ENCODE measurements around the gene MICB. TPM values are rescaled to one million over a fixed set of nuclear protein-coding genes. Genes with fewer than 3 reads are reported as not detected.

The MICB gene
- total and polyA plus RNA-seq, 4 donors, result 0.19 to 4.9 (median 1.2) TPM

GRCh38 chr6:31479151-31479932 lies 18.6 kb upstream of the MICB start:
- Histone ChIP-seq H3K4me3 (ENCODE audit: low read depth in 1 of 3, low read length in 3 of 3) (no peak overlapping the region), H3K9ac (ENCODE audit: low read depth in 1 of 2, low read length in 2 of 2) (no peak overlapping the region), H3K4me1 (ENCODE audit: control insufficient read depth in 4 of 4, insufficient read depth in 4 of 4, low read length in 3 of 4) (no peaks in the 10 kb centered on the region), H3K9me3 (ENCODE audit: control insufficient read depth in 4 of 4, low read length in 3 of 4) (no peaks in the 10 kb centered on the region), H3K27ac (ENCODE audit: low read depth in 1 of 2, low read length in 2 of 2) (no peak overlapping the region), H3K27me3 (ENCODE audit: control insufficient read depth in 4 of 4, insufficient read depth in 4 of 4, low read length in 3 of 4) (no peaks in the 10 kb centered on the region), H3K36me3 (ENCODE audit: control insufficient read depth in 4 of 4, insufficient read depth in 3 of 4, low read depth in 1 of 4, low read length in 3 of 4) (no peaks in the 10 kb centered on the region)
- TF ChIP-seq GABPA (IDR thresholded peaks at IDR 0.05 in 1 of 2, conservative IDR thresholded peaks at IDR 0.05 in 1 of 2), result no peak
- TF ChIP-seq TAF1 (conservative IDR thresholded peaks at IDR 0.05), result no peak
- no peak for TF ChIP-seq FOXA2 (IDR thresholded peaks at IDR 0.05)
- TF ChIP-seq RXRA (IDR thresholded peaks at IDR 0.05), result no peak
- TF ChIP-seq ZBTB33 (IDR thresholded peaks at IDR 0.05), result no peak
- TF ChIP-seq RAD21 (IDR thresholded peaks at IDR 0.05), result no peak
- TF ChIP-seq REST (IDR thresholded peaks at IDR 0.05), result no peak
- WGBS, result 90% methylated on average over 5 of the region's 5 CpGs
- DNase-seq (ENCODE audit: low spot score), result no peak

GRCh38 chr6:31479933-31480535 lies 17.9 kb upstream of the MICB start:
- WGBS, result 57% methylated on average over 3 of the region's 3 CpGs
- no peak overlapping the region for H3K9ac ChIP-seq (ENCODE audit: low read depth in 1 of 2, low read length in 2 of 2)
- H3K36me3 ChIP-seq (ENCODE audit: control insufficient read depth in 4 of 4, insufficient read depth in 3 of 4, low read depth in 1 of 4, low read length in 3 of 4), result no peaks in the 10 kb centered on the region
- no peak overlapping the region for H3K27ac ChIP-seq (ENCODE audit: low read depth in 1 of 2, low read length in 2 of 2)
- DNase-seq (ENCODE audit: low spot score), result no peak
- H3K4me1 ChIP-seq (ENCODE audit: control insufficient read depth in 4 of 4, insufficient read depth in 4 of 4, low read length in 3 of 4), result no peaks in the 10 kb centered on the region
- no peak overlapping the region for H3K4me3 ChIP-seq (ENCODE audit: low read depth in 1 of 3, low read length in 3 of 3)
- no peaks in the 10 kb centered on the region for H3K9me3 ChIP-seq (ENCODE audit: control insufficient read depth in 4 of 4, low read length in 3 of 4)
- no peaks in the 10 kb centered on the region for H3K27me3 ChIP-seq (ENCODE audit: control insufficient read depth in 4 of 4, insufficient read depth in 4 of 4, low read length in 3 of 4)
- no peak for TF ChIP-seq RXRA (IDR thresholded peaks at IDR 0.05)
- no peak for TF ChIP-seq ZBTB33 (IDR thresholded peaks at IDR 0.05)
- TF ChIP-seq ATF3 (IDR thresholded peaks at IDR 0.05), result no peak
- no peak for TF ChIP-seq JUND (IDR thresholded peaks at IDR 0.05)
- TF ChIP-seq, protein P1, sequence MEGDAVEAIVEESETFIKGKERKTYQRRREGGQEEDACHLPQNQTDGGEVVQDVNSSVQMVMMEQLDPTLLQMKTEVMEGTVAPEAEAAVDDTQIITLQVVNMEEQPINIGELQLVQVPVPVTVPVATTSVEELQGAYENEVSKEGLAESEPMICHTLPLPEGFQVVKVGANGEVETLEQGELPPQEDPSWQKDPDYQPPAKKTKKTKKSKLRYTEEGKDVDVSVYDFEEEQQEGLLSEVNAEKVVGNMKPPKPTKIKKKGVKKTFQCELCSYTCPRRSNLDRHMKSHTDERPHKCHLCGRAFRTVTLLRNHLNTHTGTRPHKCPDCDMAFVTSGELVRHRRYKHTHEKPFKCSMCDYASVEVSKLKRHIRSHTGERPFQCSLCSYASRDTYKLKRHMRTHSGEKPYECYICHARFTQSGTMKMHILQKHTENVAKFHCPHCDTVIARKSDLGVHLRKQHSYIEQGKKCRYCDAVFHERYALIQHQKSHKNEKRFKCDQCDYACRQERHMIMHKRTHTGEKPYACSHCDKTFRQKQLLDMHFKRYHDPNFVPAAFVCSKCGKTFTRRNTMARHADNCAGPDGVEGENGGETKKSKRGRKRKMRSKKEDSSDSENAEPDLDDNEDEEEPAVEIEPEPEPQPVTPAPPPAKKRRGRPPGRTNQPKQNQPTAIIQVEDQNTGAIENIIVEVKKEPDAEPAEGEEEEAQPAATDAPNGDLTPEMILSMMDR (IDR thresholded peaks at IDR 0.05; ENCODE audit: low read depth, low read length, missing input control), result no peak
- TF ChIP-seq GABPA (IDR thresholded peaks at IDR 0.05 in 1 of 2, conservative IDR thresholded peaks at IDR 0.05 in 1 of 2), result no peak
- no peak for TF ChIP-seq FOXA2 (IDR thresholded peaks at IDR 0.05)
- TF ChIP-seq EGR1 (IDR thresholded peaks at IDR 0.05; ENCODE audit: low read depth in 2 of 2), result no peak
- TF ChIP-seq HNF4A (conservative IDR thresholded peaks at IDR 0.05), result no peak
- no peak for TF ChIP-seq FOXA1 (IDR thresholded peaks at IDR 0.05)
- TF ChIP-seq RAD21 (IDR thresholded peaks at IDR 0.05), result no peak
- no peak for TF ChIP-seq HNF4G (IDR thresholded peaks at IDR 0.05)
- no peak for TF ChIP-seq YY1 (IDR thresholded peaks at IDR 0.05)
- TF ChIP-seq SP1 (IDR thresholded peaks at IDR 0.05), result no peak
- TF ChIP-seq NR2F2 (IDR thresholded peaks at IDR 0.05), result no peak
- no peak for TF ChIP-seq REST (IDR thresholded peaks at IDR 0.05)
